Activated CD8-positive, alpha-beta memory T cell treated with anti-CD3 and anti-CD28 coated beads, Interleukin-2, amount 50 U/mL, for 4 hours (primary cell): Measurements from ENCODE around the gene LNPK.
"Not testable (repeated sequence)": the region's sequence is repeated elsewhere in the genome, so short reads cannot be mapped to it uniquely, and the experiment has no call there.

Source experiments
- DNase-seq: peaks from one replicate; pipeline ENCODE4 v3.0.0-alpha.2; 2020

LNPK gene

GRCh38 chr2:176001916-176002687, at the start of gene LNPK:
LNPK (minus strand) TSS chr2:176002267; CDS start chr2:175995584, 6,683 bp downstream.
- peak; percentile 90 for DNase-seq

- DNase-seq, result no peak
These were observed 37.3 kb upstream of the LNPK start for GRCh38 chr2:176039375-176039774.

GRCh38 chr2:176038694-176039093, 36.6 kb upstream of the LNPK start:
- DNase-seq, result no peak

GRCh38 chr2:176035013-176035691, 33.1 kb upstream of the LNPK start:
- no peak for DNase-seq

GRCh38 chr2:176027806-176028205, 25.7 kb upstream of the LNPK start:
- no peak for DNase-seq

GRCh38 chr2:176025932-176026331, 23.9 kb upstream of the LNPK start:
- no peak for DNase-seq

- no peak for DNase-seq
These were observed 22.0 kb upstream of the LNPK start for GRCh38 chr2:176024083-176024482.

- no peak for DNase-seq
These were observed 20.0 kb upstream of the LNPK start for GRCh38 chr2:176022048-176022447.

GRCh38 chr2:176020400-176020799, 18.3 kb upstream of the LNPK start:
- no peak for DNase-seq

GRCh38 chr2:176018708-176019107, 16.6 kb upstream of the LNPK start:
- DNase-seq, result no peak

GRCh38 chr2:176009445-176009844, 7.4 kb upstream of the LNPK start:
- DNase-seq, result no peak

GRCh38 chr2:176004934-176005333, 2.9 kb upstream of the LNPK start:
- DNase-seq, result no peak

GRCh38 chr2:176003958-176004357, 1.9 kb upstream of the LNPK start:
- no peak for DNase-seq

GRCh38 chr2:176002688-176003210, 682 bp upstream of the LNPK start:
- peak; percentile 15 for DNase-seq

GRCh38 chr2:176001281-176001915, 669 bp downstream of the LNPK start:
- DNase-seq, result peak; percentile 48

GRCh38 chr2:175999283-175999819, 2.7 kb downstream of the LNPK start:
- DNase-seq, result no peak

- DNase-seq, result no peak
These were observed 12.0 kb downstream of the LNPK start for GRCh38 chr2:175990099-175990498.

GRCh38 chr2:175987126-175987525, 14.9 kb downstream of the LNPK start:
- not testable (repeated sequence) for DNase-seq

- DNase-seq, result no peak
These were observed 17.2 kb downstream of the LNPK start for GRCh38 chr2:175984846-175985245.

GRCh38 chr2:175981551-175981950, 20.5 kb downstream of the LNPK start:
- no peak for DNase-seq

- no peak for DNase-seq
These were observed 25.5 kb downstream of the LNPK start for GRCh38 chr2:175976391-175977157.

- no peak for DNase-seq
These were observed 28.7 kb downstream of the LNPK start for GRCh38 chr2:175973373-175973772.

GRCh38 chr2:175966839-175967238, 35.2 kb downstream of the LNPK start:
- no peak for DNase-seq
